HepG2 (cell line): ENCODE data around the gene LASP1. TPM values are rescaled to one million over a fixed set of nuclear protein-coding genes. Genes with fewer than 3 reads are reported as not detected.

Experiments used
- AFF4 ChIP-seq: sonication (generic); formaldehyde crosslinking; IDR thresholded peaks from 2 replicates; pipeline ENCODE4 v1.4.0; 2020; ENCODE audit warnings: missing genetic modification reagents
- CBFB ChIP-seq: sonication (generic); formaldehyde crosslinking; IDR thresholded peaks from 2 replicates; pipeline ENCODE4 v1.4.0; 2020; ENCODE audit warnings: missing genetic modification reagents
- KDM4B ChIP-seq: sonication (generic); formaldehyde crosslinking; IDR thresholded peaks from 2 replicates; pipeline ENCODE4 v1.4.0; 2020; ENCODE audit warnings: missing genetic modification reagents
- NFE2L2 ChIP-seq: fragments of 150-350 bp; IDR thresholded peaks from 2 replicates; pipeline ENCODE4 v1.6.1; 2014; ENCODE audit warnings: low read length
- PCBP2 ChIP-seq: fragments of 200-400 bp; formaldehyde crosslinking; optimal IDR thresholded peaks from 2 replicates; pipeline ENCODE3; 2018; ENCODE audit warnings: low read length, low read depth; ENCODE audit not compliant: poor library complexity, severe bottlenecking
- SOX6 ChIP-seq, 2 experiments: fragments of 450-650 bp in 1 of 2; sonication (generic) in 1 of 2; formaldehyde crosslinking in 1 of 2; IDR thresholded peaks; 2 replicates each; pipeline versions ENCODE4 v1.4.0 to v1.6.1; 2017 to 2020; ENCODE audit warnings: antibody characterized with exemption in 1 of 2, mild to moderate bottlenecking in 1 of 2, missing genetic modification reagents in 1 of 2
- SRSF9 ChIP-seq: fragments of 200-400 bp; formaldehyde crosslinking; IDR thresholded peaks from 2 replicates; pipeline ENCODE4 v1.6.1; 2018; ENCODE audit warnings: borderline replicate concordance, mild to moderate bottlenecking, low read depth, low read length; ENCODE audit not compliant: insufficient read depth, poor library complexity, severe bottlenecking
- TBL1XR1 ChIP-seq: fragments of 150-350 bp; IDR thresholded peaks from 2 replicates; pipeline ENCODE4 v1.6.1; 2014; ENCODE audit warnings: borderline replicate concordance, low read length; ENCODE audit not compliant: partially characterized antibody
- TBX2 ChIP-seq: sonication (generic); formaldehyde crosslinking; IDR thresholded peaks from 2 replicates; pipeline ENCODE4 v1.5.0; 2020; ENCODE audit warnings: missing genetic modification reagents, mild to moderate bottlenecking, borderline replicate concordance
- ZBTB20 ChIP-seq: sonication (generic); formaldehyde crosslinking; IDR thresholded peaks from 2 replicates; pipeline ENCODE4 v1.8.1; 2023; ENCODE audit warnings: missing genetic modification reagents, low read depth, mild to moderate bottlenecking, borderline replicate concordance
- ZNF260 ChIP-seq: sonication (generic); formaldehyde crosslinking; IDR thresholded peaks from 2 replicates; pipeline ENCODE4 v1.4.0; 2020; ENCODE audit warnings: missing genetic modification reagents, low read depth, mild to moderate bottlenecking, borderline replicate concordance
- ZNF432 ChIP-seq: sonication (generic); formaldehyde crosslinking; IDR thresholded peaks from 2 replicates; pipeline ENCODE4 v1.5.0; 2020; ENCODE audit warnings: missing genetic modification reagents, mild to moderate bottlenecking, borderline replicate concordance
- ZNF580 ChIP-seq: IDR thresholded peaks from 2 replicates; pipeline ENCODE4 v1.6.1; 2016; ENCODE audit warnings: low read depth, borderline replicate concordance
- polyA plus RNA-seq, 8 experiments: library from polyadenylated mRNA; depleted of rRNA in 3 of 8; stranded (reverse) in 7 of 8; unstranded in 1 of 8; fragments of >200 nt; fragmentation: Illumina TruSeq in 4 of 8; extraction: Trizol in 4 of 8; gene quantifications; 2 replicates each; pipeline versions ENCODE4 v1.2.1 to v1.2.3, GENCODE V29; 2011 to 2016; ENCODE audit warnings: low read depth in 4 of 8, missing spikeins in 1 of 8, mixed read lengths in 1 of 8; ENCODE audit not compliant: insufficient read depth in 1 of 8
- total RNA-seq, 5 experiments: library from RNA; depleted of rRNA; stranded (reverse); fragments of >200 nt; fragmentation: Illumina TruSeq; extraction: Trizol; gene quantifications; 2 replicates each; pipeline ENCODE4 v1.2.3, GENCODE V29; 2016; ENCODE audit warnings: low read depth in 1 of 5
- TF ChIP-seq, protein P1 (sequence below): sonication (generic); formaldehyde crosslinking; IDR thresholded peaks from 2 replicates; pipeline ENCODE4 v1.5.1; 2020; ENCODE audit warnings: mild to moderate bottlenecking, missing genetic modification reagents, borderline replicate concordance
- TF ChIP-seq, protein P2 (sequence below): fragments of 450-650 bp; IDR thresholded peaks from 2 replicates; pipeline ENCODE4 v1.6.1; 2017; ENCODE audit warnings: mild to moderate bottlenecking

LASP1 gene
- total and polyA plus RNA-seq, 2 of the 13 experiments (the other 11 are each of a cell fraction or from before 2014, with no cell fraction given): 70.1 to 97.0 TPM

GRCh38 chr17:38872671-38873385 lies 3.0 kb downstream of the LASP1 start (continued):
- TF ChIP-seq ZBTB20 (CRISPR knock-in tag) (no peak), SRSF9 (no peak), KDM4B (no peak), NFE2L2 (no peak), AFF4 (CRISPR knock-in tag) (no peak), ZNF432 (no peak), PCBP2 (no peak), SOX6 (IDR thresholded peaks at IDR 0.05) (no peak), SOX6 (CRISPR knock-in tag; IDR thresholded peaks at IDR 0.05) (peak; percentile 32; the same call in 1 of the 2 replicates), ZNF260 (CRISPR knock-in tag) (no peak), CBFB (CRISPR knock-in tag) (no peak), TBL1XR1 (no peak), ZNF580 (CRISPR knock-in tag) (0 out of 2 replicates have a peak, but pooled peaks have one; percentile 28), TBX2 (CRISPR knock-in tag) (peak; percentile 95)
- TF ChIP-seq, protein P1, sequence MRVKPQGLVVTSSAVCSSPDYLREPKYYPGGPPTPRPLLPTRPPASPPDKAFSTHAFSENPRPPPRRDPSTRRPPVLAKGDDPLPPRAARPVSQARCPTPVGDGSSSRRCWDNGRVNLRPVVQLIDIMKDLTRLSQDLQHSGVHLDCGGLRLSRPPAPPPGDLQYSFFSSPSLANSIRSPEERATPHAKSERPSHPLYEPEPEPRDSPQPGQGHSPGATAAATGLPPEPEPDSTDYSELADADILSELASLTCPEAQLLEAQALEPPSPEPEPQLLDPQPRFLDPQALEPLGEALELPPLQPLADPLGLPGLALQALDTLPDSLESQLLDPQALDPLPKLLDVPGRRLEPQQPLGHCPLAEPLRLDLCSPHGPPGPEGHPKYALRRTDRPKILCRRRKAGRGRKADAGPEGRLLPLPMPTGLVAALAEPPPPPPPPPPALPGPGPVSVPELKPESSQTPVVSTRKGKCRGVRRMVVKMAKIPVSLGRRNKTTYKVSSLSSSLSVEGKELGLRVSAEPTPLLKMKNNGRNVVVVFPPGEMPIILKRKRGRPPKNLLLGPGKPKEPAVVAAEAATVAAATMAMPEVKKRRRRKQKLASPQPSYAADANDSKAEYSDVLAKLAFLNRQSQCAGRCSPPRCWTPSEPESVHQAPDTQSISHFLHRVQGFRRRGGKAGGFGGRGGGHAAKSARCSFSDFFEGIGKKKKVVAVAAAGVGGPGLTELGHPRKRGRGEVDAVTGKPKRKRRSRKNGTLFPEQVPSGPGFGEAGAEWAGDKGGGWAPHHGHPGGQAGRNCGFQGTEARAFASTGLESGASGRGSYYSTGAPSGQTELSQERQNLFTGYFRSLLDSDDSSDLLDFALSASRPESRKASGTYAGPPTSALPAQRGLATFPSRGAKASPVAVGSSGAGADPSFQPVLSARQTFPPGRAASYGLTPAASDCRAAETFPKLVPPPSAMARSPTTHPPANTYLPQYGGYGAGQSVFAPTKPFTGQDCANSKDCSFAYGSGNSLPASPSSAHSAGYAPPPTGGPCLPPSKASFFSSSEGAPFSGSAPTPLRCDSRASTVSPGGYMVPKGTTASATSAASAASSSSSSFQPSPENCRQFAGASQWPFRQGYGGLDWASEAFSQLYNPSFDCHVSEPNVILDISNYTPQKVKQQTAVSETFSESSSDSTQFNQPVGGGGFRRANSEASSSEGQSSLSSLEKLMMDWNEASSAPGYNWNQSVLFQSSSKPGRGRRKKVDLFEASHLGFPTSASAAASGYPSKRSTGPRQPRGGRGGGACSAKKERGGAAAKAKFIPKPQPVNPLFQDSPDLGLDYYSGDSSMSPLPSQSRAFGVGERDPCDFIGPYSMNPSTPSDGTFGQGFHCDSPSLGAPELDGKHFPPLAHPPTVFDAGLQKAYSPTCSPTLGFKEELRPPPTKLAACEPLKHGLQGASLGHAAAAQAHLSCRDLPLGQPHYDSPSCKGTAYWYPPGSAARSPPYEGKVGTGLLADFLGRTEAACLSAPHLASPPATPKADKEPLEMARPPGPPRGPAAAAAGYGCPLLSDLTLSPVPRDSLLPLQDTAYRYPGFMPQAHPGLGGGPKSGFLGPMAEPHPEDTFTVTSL (CRISPR knock-in tag): no peak
- TF ChIP-seq, protein P2, sequence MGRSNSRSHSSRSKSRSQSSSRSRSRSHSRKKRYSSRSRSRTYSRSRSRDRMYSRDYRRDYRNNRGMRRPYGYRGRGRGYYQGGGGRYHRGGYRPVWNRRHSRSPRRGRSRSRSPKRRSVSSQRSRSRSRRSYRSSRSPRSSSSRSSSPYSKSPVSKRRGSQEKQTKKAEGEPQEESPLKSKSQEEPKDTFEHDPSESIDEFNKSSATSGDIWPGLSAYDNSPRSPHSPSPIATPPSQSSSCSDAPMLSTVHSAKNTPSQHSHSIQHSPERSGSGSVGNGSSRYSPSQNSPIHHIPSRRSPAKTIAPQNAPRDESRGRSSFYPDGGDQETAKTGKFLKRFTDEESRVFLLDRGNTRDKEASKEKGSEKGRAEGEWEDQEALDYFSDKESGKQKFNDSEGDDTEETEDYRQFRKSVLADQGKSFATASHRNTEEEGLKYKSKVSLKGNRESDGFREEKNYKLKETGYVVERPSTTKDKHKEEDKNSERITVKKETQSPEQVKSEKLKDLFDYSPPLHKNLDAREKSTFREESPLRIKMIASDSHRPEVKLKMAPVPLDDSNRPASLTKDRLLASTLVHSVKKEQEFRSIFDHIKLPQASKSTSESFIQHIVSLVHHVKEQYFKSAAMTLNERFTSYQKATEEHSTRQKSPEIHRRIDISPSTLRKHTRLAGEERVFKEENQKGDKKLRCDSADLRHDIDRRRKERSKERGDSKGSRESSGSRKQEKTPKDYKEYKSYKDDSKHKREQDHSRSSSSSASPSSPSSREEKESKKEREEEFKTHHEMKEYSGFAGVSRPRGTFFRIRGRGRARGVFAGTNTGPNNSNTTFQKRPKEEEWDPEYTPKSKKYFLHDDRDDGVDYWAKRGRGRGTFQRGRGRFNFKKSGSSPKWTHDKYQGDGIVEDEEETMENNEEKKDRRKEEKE: no peak
